Ishikawa (cell line): ENCODE measurements around the gene DSG1.

Experiments used
- CEBPB ChIP-seq: IDR thresholded peaks from 2 replicates; pipeline ENCODE4 v1.6.1; 2012
- CREB1 ChIP-seq: IDR thresholded peaks from 2 replicates; pipeline ENCODE4 v1.6.1; 2012; ENCODE audit warnings: low read depth
- EP300 ChIP-seq: IDR thresholded peaks from 2 replicates; pipeline ENCODE4 v1.6.1; 2012; ENCODE audit warnings: borderline replicate concordance
- FOXM1 ChIP-seq: IDR thresholded peaks from 2 replicates; pipeline ENCODE4 v1.6.1; 2012; ENCODE audit warnings: low read depth, borderline replicate concordance
- RAD21 ChIP-seq: IDR thresholded peaks from 2 replicates; pipeline ENCODE4 v1.6.1; 2012; ENCODE audit warnings: low read depth
- TAF1 ChIP-seq: IDR thresholded peaks from 2 replicates; pipeline ENCODE4 v1.6.1; 2012; ENCODE audit warnings: low read depth, mild to moderate bottlenecking
- TEAD4 ChIP-seq: IDR thresholded peaks from 2 replicates; pipeline ENCODE4 v1.6.1; 2012
- TF ChIP-seq, protein P1 (sequence below): IDR thresholded peaks from 2 replicates; pipeline ENCODE4 v1.6.1; 2012; ENCODE audit warnings: low read depth, mild to moderate bottlenecking

DNA sequence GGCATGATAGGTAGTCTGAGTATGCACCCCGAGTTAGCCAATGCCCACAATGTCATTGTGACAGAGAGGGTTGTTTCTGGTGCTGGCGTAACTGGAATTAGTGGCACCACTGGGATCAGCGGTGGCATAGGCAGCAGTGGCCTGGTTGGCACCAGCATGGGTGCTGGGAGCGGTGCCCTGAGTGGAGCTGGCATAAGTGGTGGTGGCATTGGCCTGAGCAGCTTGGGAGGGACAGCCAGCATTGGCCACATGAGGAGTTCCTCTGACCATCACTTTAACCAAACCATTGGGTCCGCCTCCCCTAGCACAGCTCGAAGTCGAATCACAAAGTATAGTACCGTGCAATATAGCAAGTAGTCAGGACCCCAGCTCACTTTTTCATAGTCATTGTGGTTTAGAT lies 37.0 kb downstream of the DSG1 start:
- TF ChIP-seq CEBPB (no peak), EP300 (no peak), TEAD4 (no peak), TAF1 (no peak), CREB1 (no peak), FOXM1 (no peak), RAD21 (no peak)
- TF ChIP-seq, protein P1, sequence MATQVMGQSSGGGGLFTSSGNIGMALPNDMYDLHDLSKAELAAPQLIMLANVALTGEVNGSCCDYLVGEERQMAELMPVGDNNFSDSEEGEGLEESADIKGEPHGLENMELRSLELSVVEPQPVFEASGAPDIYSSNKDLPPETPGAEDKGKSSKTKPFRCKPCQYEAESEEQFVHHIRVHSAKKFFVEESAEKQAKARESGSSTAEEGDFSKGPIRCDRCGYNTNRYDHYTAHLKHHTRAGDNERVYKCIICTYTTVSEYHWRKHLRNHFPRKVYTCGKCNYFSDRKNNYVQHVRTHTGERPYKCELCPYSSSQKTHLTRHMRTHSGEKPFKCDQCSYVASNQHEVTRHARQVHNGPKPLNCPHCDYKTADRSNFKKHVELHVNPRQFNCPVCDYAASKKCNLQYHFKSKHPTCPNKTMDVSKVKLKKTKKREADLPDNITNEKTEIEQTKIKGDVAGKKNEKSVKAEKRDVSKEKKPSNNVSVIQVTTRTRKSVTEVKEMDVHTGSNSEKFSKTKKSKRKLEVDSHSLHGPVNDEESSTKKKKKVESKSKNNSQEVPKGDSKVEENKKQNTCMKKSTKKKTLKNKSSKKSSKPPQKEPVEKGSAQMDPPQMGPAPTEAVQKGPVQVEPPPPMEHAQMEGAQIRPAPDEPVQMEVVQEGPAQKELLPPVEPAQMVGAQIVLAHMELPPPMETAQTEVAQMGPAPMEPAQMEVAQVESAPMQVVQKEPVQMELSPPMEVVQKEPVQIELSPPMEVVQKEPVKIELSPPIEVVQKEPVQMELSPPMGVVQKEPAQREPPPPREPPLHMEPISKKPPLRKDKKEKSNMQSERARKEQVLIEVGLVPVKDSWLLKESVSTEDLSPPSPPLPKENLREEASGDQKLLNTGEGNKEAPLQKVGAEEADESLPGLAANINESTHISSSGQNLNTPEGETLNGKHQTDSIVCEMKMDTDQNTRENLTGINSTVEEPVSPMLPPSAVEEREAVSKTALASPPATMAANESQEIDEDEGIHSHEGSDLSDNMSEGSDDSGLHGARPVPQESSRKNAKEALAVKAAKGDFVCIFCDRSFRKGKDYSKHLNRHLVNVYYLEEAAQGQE, result no peak
